Activated CD4-positive, alpha-beta T cell treated with anti-CD3 and anti-CD28 coated beads, Interleukin-2, amount 10 ng/mL, durations not matched to agents 7 days and 5 days (primary cell): ENCODE data around the gene NADK. TPM values are rescaled to one million over a fixed set of nuclear protein-coding genes. Genes with fewer than 3 reads are reported as not detected.

Experiments used
- CTCF ChIA-PET: fragments of 350-600 bp; sonication (Branson Sonifier 250); formaldehyde crosslinking; loops from one replicate; lab custom pipeline; 2021; ENCODE audit warnings: antibody characterized with exemption; lab: Charles Lee
- POLR2A ChIA-PET: fragments of 350-600 bp; sonication (Branson Sonifier 250); formaldehyde crosslinking; loops from one replicate; lab custom pipeline; 2021; ENCODE audit warnings: antibody characterized with exemption; lab: Charles Lee
- DNase-seq: peaks from one replicate; pipeline ENCODE4 v3.0.0-alpha.2; 2020
- H3K27ac Mint-ChIP-seq: one replicate; pipeline ENCODE4 v1.8.0; 2021; ENCODE audit warnings: mild to moderate bottlenecking, moderate library complexity, mixed read lengths
- H3K27me3 Mint-ChIP-seq: one replicate; pipeline ENCODE4 v1.8.0; 2021; ENCODE audit warnings: mixed read lengths
- H3K36me3 Mint-ChIP-seq: one replicate; pipeline ENCODE4 v1.8.0; 2021; ENCODE audit warnings: low read depth, mixed read lengths
- H3K4me1 Mint-ChIP-seq: one replicate; pipeline ENCODE4 v1.8.0; 2021; ENCODE audit warnings: mixed read lengths
- H3K4me3 Mint-ChIP-seq: one replicate; pipeline ENCODE4 v1.8.0; 2021; ENCODE audit warnings: mild to moderate bottlenecking, moderate library complexity, mixed read lengths
- H3K9me3 Mint-ChIP-seq: one replicate; pipeline ENCODE4 v1.8.0; 2021; ENCODE audit warnings: mixed read lengths
- total RNA-seq, 2 experiments: library from RNA; stranded (reverse); gene quantifications; one replicate each; pipeline ENCODE4 v1.2.3, GENCODE V29; 2021

NADK gene, protein sequence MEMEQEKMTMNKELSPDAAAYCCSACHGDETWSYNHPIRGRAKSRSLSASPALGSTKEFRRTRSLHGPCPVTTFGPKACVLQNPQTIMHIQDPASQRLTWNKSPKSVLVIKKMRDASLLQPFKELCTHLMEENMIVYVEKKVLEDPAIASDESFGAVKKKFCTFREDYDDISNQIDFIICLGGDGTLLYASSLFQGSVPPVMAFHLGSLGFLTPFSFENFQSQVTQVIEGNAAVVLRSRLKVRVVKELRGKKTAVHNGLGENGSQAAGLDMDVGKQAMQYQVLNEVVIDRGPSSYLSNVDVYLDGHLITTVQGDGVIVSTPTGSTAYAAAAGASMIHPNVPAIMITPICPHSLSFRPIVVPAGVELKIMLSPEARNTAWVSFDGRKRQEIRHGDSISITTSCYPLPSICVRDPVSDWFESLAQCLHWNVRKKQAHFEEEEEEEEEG
- 10 to 100 TPM; 76.6 to 78.7 TPM for total RNA-seq

DNA sequence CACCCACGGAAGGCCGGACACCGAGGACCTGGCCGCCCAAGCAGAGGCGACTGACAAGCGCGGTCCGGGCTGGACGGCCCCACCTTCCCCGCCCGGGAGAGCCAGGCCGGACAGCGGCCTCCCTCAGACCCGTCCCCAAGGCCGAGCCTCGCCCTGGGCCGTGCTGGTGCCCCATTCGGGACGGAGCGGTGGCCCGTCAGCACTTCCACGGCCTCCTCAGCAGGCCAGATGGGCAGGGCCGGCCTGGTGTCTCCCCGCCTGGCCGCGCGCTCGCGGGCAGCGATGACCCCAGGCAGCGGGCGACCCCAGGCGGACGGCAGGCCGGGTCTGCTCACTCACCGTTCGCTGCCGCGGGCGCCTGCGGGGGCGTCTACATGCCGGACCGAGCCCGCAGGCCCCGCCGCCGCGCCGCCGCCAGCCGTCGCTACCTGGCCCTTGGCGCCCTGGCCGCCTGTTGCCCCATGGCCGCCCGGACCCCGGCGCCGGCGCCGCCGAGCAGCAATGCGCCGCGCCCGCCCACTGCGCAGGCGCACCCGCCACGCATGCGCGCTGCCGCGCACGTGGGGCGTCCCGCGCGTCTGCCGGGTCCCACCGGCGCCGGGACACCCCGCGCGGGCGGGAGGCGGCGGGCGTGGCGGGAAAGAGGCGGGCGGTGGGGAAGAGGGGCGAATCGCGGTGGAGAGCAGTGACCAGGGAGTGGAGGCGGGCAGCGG is at the start of gene NADK:
Gene NADK (minus strand): TSS at position 521 of the 713 bp plus-strand sequence. CDS start 13,064 bp downstream, outside the sequence.
- Mint-ChIP-seq H3K27me3 (no peaks in the 10 kb centered on the region), H3K9me3 (no peaks in the 10 kb centered on the region), H3K4me1 (peaks cover 61% of the 10 kb centered on the region), H3K4me3 (peak within 1 kb of the TSS; percentile 80), H3K27ac (peak within 1 kb of the TSS; percentile 95), H3K36me3 (peaks cover 7% of the 10 kb centered on the region)
- ChIA-PET CTCF (interaction anchor here (1.7 kb wide), 1 partner anchor 10 kb away, joined by 5 read pairs; no protein-coding TSS in a partner anchor), POLR2A (no interaction called here)
- peak; percentile 65 for DNase-seq

DNA sequence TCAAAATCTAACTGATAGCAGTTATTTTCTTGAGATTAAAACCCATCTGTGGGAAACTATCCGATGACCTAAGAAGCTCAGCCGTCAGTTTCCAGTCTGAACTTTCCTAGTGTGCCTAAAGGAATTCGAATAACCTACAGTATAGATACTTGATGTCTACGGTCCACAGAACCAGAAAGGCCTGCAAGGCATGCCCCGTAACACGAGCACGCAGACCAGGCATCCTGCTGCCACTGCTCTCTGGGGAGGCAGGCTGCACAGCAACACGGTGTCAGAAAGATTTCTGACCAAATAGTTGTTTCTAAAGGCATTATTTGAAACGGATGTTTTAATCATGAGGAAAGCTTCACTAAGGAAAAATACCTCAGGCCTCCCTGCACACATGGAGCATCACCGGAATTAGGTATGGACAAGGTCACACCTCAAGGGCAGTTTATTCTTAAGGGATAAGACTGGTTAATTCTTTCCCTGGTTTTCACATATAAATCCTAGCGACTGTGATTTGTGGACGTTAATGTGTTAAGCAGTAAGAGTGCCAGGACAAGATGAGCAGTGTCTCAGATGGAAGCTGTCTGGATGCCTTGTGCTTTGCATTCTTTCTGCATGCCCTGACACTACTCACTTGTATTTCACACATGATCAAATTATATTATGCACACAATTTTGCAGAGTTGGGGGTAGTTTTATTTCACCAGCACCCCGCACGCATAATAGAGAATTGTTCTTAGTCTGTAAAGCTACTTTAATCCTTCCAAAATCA is 49.0 kb upstream of the NADK start:
- Mint-ChIP-seq H3K9me3 (no peaks in the 10 kb centered on the region), H3K27me3 (no peaks in the 10 kb centered on the region), H3K36me3 (peaks cover 27% of the 10 kb centered on the region), H3K4me3 (no peak overlapping the region), H3K4me1 (peaks cover 36% of the 10 kb centered on the region), H3K27ac (no peak overlapping the region)
- ChIA-PET CTCF (no interaction called here), POLR2A (no interaction called here)
- DNase-seq = no peak

- Mint-ChIP-seq H3K27ac (peak overlapping the region; percentile 7), H3K27me3 (no peaks in the 10 kb centered on the region), H3K4me1 (peaks cover 34% of the 10 kb centered on the region), H3K9me3 (no peaks in the 10 kb centered on the region), H3K4me3 (no peak overlapping the region), H3K36me3 (peaks cover 25% of the 10 kb centered on the region)
- ChIA-PET CTCF (interaction anchor here (0.6 kb wide), 1 partner anchor 61 kb away, joined by 3 read pairs; no protein-coding TSS in a partner anchor), POLR2A (no interaction called here)
- DNase-seq = no peak
Measured at GRCh38 chr1:1826356-1827088, 48.3 kb upstream of the NADK start.

DNA sequence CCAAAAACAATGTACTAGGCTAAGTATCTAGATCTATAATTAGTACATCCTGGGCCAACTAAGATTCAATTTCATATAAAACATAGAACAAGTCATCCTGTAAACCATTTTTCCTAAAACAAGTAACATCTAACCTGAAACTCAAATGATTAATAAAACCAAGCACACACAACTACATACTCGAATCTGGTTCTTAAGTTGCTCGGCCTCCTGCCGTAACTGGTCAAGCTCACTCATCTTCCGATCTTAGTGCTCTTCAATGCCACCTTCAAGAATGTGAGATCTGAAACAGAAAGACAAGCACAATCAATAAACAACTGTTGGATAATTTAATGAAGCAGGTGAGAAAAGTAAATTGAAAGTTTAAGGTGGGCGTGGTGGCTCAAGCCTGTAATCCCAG is 46.9 kb upstream of the NADK start:
- H3K9me3 Mint-ChIP-seq = no peaks in the 10 kb centered on the region
- peaks cover 33% of the 10 kb centered on the region for H3K4me1 Mint-ChIP-seq
- CTCF ChIA-PET = no interaction called here
- no peak for DNase-seq
- H3K4me3 Mint-ChIP-seq = no peak overlapping the region
- H3K36me3 Mint-ChIP-seq = peaks cover 28% of the 10 kb centered on the region
- POLR2A ChIA-PET = no interaction called here
- H3K27ac Mint-ChIP-seq = peak overlapping the region; percentile 68
- H3K27me3 Mint-ChIP-seq = no peaks in the 10 kb centered on the region

DNA sequence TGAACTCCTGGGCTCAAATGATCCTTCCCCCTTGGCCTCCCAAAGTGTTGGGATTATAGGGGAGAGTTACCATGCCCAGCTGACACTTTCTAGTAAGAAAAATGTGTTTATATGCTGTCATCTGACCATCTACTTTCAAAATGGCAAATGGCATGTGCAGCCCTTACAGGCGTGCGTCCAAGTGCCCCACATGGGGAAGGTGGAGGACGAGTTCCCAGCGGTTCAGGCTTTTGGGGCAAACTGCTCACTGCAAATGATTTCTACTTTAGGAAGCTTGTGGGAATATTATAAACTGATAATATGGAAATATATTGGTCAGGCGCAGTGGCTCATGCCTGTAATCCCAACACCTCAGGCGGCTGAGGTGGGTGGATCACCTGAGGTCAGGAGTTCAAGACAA is 41.5 kb upstream of the NADK start:
- POLR2A ChIA-PET = no interaction called here
- Mint-ChIP-seq H3K9me3 (no peaks in the 10 kb centered on the region), H3K36me3 (peaks cover 36% of the 10 kb centered on the region), H3K27ac (no peak overlapping the region), H3K4me3 (no peak overlapping the region), H3K4me1 (peaks cover 11% of the 10 kb centered on the region), H3K27me3 (no peaks in the 10 kb centered on the region)
- no peak for DNase-seq
- CTCF ChIA-PET = no interaction called here

- no peaks in the 10 kb centered on the region for H3K4me1 Mint-ChIP-seq
- ChIA-PET CTCF (interaction anchor here (1.0 kb wide), 1 partner anchor 15 kb away, joined by 4 read pairs; no protein-coding TSS in a partner anchor), POLR2A (no interaction called here)
- H3K27me3 Mint-ChIP-seq = no peaks in the 10 kb centered on the region
- H3K27ac Mint-ChIP-seq = no peak overlapping the region
- peaks cover 41% of the 10 kb centered on the region for H3K36me3 Mint-ChIP-seq
- H3K9me3 Mint-ChIP-seq = no peaks in the 10 kb centered on the region
- no peak overlapping the region for H3K4me3 Mint-ChIP-seq
- DNase-seq = no peak
Measured at GRCh38 chr1:1817221-1817620, 39.0 kb upstream of the NADK start.

GRCh38 chr1:1815606-1816281 is 37.5 kb upstream of the NADK start:
- no peaks in the 10 kb centered on the region for H3K27me3 Mint-ChIP-seq
- peaks cover 39% of the 10 kb centered on the region for H3K36me3 Mint-ChIP-seq
- ChIA-PET CTCF (no interaction called here), POLR2A (interaction anchor here (0.6 kb wide), 1 partner anchor 34 kb away, joined by 3 read pairs; no protein-coding TSS in a partner anchor)
- no peaks in the 10 kb centered on the region for H3K9me3 Mint-ChIP-seq
- H3K4me3 Mint-ChIP-seq = no peak overlapping the region
- H3K4me1 Mint-ChIP-seq = no peaks in the 10 kb centered on the region
- H3K27ac Mint-ChIP-seq = peak overlapping the region; percentile 4
- no peak for DNase-seq

DNA sequence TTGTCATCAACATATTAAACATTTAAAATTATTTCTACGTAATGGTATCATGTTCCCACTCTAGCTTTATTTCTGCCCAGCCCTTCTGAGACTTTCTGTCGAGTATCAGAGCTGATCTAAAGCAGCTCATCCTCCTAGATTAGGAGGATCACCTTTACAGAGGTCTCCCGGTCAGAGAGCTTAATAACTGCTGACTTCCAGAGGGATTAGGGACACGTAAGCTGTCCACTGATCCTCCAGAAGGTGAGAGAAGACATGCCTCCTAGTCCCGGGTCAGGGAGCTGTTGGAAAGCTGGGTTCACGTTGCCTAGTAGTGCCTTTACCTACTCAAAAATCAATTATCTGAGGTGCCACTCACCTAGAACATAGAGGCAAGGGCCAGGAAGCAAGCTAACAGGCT is 31.2 kb upstream of the NADK start:
- no peak overlapping the region for H3K4me3 Mint-ChIP-seq
- no peaks in the 10 kb centered on the region for H3K27me3 Mint-ChIP-seq
- CTCF ChIA-PET = interaction anchor here (1.6 kb wide), 1 partner anchor 99 kb away, joined by 4 read pairs; no protein-coding TSS in a partner anchor
- POLR2A ChIA-PET = no interaction called here
- peaks cover 3% of the 10 kb centered on the region for H3K4me1 Mint-ChIP-seq
- H3K36me3 Mint-ChIP-seq = peaks cover 33% of the 10 kb centered on the region
- no peak overlapping the region for H3K27ac Mint-ChIP-seq
- DNase-seq = no peak
- H3K9me3 Mint-ChIP-seq = no peaks in the 10 kb centered on the region

DNA sequence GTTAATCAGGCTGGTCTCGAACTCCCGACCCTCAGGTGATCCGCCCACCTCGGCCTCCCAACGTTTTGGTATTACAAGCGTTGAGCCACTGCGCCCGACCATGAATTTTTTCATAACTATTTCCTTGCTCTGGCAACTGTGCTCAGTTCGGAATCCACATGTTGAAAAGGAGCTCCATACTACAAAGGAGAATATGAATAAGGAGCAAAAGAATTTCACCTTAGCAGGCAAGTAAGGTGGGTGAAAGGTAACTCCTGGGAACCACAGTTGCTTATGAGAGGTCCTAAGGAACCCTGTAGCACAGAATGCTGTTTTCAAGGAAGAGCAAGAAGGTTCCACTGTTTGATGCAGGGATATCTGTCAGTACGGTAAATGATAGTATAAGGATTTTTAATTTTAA is 29.9 kb upstream of the NADK start:
- CTCF ChIA-PET = interaction anchor here (1.6 kb wide), 1 partner anchor 101 kb away, joined by 4 read pairs; no protein-coding TSS in a partner anchor
- peaks cover 9% of the 10 kb centered on the region for H3K4me1 Mint-ChIP-seq
- no peak for DNase-seq
- H3K9me3 Mint-ChIP-seq = no peaks in the 10 kb centered on the region
- H3K36me3 Mint-ChIP-seq = peaks cover 34% of the 10 kb centered on the region
- POLR2A ChIA-PET = no interaction called here
- no peak overlapping the region for H3K4me3 Mint-ChIP-seq
- H3K27ac Mint-ChIP-seq = no peak overlapping the region
- H3K27me3 Mint-ChIP-seq = no peaks in the 10 kb centered on the region

DNA sequence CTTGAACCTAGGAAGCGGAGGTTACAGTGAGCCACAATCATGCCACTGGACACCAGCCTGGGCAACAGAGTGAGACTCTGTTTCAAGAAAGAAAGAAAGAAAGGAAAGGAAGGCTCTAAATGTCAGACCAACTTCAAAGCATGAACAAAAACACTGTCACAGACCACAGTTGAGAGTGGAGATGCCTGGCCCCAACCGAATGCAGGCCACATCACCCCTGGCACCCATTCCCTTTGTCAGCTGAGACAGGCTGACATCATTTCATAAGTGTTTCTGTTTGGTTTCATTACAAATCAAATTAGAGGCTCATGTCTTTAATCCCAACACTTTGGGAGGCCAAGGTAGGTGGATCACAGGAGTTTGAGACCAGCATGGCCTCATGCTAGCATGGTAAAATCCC is 28.6 kb upstream of the NADK start:
- Mint-ChIP-seq H3K9me3 (no peaks in the 10 kb centered on the region), H3K27ac (peak overlapping the region; percentile 13), H3K27me3 (no peaks in the 10 kb centered on the region), H3K4me1 (peaks cover 14% of the 10 kb centered on the region), H3K4me3 (no peak overlapping the region), H3K36me3 (peaks cover 35% of the 10 kb centered on the region)
- ChIA-PET POLR2A (no interaction called here), CTCF (interaction anchor here (0.6 to 0.8 kb wide), 3 partner anchors 34 to 99 kb away, joined by 3 read pairs; no protein-coding TSS in a partner anchor)
- DNase-seq = no peak

DNA sequence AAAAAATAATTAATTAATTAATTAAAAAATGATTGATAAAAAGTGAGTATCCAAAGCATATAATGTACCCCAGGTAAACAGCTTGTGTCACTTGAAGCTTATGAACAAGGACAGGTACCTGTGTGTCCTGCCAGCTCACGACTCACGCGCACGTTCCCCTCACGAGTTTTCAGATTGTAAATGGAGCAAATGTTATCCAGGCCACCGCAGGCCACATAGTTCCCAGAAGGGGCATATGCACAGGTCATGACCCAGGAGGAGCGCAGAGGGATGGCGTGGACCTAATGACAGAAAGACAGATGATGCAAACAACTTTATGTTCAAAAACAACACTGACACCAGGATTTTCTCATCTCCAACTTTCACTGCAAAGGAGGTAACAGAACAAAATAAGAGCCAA is 26.0 kb upstream of the NADK start:
- CTCF ChIA-PET = interaction anchor here (1.8 kb wide), 1 partner anchor 81 kb away, joined by 3 read pairs; no protein-coding TSS in a partner anchor
- POLR2A ChIA-PET = no interaction called here
- H3K27ac Mint-ChIP-seq = no peak overlapping the region

More for the DNA sequence above, 26.0 kb upstream of the NADK start:
- no peaks in the 10 kb centered on the region for H3K9me3 Mint-ChIP-seq
- no peaks in the 10 kb centered on the region for H3K27me3 Mint-ChIP-seq
- H3K36me3 Mint-ChIP-seq = peaks cover 43% of the 10 kb centered on the region
- DNase-seq = no peak
- H3K4me3 Mint-ChIP-seq = no peak overlapping the region
- peaks cover 29% of the 10 kb centered on the region for H3K4me1 Mint-ChIP-seq
